ENCODE results near the gene PTBP2. TPM values are rescaled to one million over a fixed set of nuclear protein-coding genes. Genes with fewer than 3 reads are reported as not detected.

The PTBP2 gene
- total and polyA plus RNA-seq, 8 donors: 4.1 to 16.1 (median 8.4) TPM

DNA sequence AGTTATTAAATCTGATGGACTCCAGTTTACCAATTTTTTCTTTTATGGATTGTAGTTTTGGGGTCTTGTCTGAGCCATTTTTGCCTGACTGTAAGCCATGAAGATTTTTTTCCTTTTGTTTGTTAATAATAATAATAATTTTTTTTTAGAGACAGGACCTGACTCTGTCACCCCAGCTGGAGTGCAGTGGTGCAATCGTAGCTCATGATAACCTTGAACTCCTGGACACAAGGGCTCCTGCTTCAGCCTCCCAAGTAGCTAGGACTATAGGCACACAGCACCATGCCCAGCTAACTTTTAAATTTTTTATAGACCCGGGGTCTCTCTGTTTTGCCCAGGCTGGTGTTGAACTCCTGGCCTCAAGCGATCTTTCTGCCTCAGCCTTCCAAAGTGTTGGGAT, 6.3 kb downstream of the PTBP2 start:
- H3K36me3 ChIP-seq: no peaks in the 10 kb centered on the region
- TF ChIP-seq, protein P1, sequence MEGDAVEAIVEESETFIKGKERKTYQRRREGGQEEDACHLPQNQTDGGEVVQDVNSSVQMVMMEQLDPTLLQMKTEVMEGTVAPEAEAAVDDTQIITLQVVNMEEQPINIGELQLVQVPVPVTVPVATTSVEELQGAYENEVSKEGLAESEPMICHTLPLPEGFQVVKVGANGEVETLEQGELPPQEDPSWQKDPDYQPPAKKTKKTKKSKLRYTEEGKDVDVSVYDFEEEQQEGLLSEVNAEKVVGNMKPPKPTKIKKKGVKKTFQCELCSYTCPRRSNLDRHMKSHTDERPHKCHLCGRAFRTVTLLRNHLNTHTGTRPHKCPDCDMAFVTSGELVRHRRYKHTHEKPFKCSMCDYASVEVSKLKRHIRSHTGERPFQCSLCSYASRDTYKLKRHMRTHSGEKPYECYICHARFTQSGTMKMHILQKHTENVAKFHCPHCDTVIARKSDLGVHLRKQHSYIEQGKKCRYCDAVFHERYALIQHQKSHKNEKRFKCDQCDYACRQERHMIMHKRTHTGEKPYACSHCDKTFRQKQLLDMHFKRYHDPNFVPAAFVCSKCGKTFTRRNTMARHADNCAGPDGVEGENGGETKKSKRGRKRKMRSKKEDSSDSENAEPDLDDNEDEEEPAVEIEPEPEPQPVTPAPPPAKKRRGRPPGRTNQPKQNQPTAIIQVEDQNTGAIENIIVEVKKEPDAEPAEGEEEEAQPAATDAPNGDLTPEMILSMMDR (IDR thresholded peaks at IDR 0.05): no peak
- peaks cover 6 to 27% (median 21%) of the 10 kb centered on the region in 3 donors for H3K4me1 ChIP-seq
- FAIRE-seq: no peak
- WGBS, 2 donors: 73 to 77% methylated on average over 3 of the region's 3 CpGs
- no peaks in the 10 kb centered on the region for H3K27me3 ChIP-seq
- no peaks in the 10 kb centered on the region for H3K9me3 ChIP-seq
- no peak for ATAC-seq
- intact Hi-C loops (cut with DNase I): no loop called here
- DNase-seq: no peak
- no peak overlapping the region for H3K4me3 ChIP-seq
- H3K27ac ChIP-seq: no peak overlapping the region

DNA sequence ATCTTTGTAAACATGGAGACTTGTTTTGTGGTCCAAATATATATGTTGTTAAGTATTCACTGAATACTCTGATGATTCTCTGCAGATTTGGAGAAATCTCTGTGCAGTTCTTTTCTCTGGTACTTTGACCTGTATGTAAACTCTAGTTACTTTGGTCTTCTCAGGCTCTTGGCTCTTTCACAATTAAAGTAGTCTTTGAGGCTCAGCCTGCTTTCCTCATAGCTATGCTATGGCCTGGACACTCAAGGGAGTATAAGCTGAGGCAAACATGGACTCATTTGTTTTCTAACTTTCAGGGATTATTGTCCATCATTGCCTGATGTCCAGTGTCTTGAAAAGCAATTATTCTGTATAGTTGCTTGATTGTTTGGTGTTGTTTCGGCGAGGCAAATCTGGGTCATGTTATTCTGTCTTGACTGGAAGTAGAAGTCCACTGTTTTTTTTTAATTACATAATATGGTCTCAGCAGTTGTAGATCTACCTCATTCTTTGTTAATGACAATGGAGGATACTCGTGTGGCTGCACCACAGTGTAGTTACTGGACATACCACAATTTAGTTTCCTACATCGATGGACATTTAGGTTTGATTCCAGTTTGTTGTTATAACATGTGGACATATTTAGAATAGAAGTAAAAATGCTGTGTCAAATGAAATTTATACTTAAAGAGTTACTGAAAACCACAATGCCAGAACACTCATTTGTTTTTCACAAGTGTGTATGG, 9.2 kb downstream of the PTBP2 start:
- FAIRE-seq: no peak
- intact Hi-C loops (cut with DNase I): no loop called here
- H3K9me3 ChIP-seq: no peaks in the 10 kb centered on the region
- no peak for ATAC-seq
- 88% methylated on average over 4 of the region's 4 CpGs for WGBS, 2 donors
- DNase-seq: no peak
- H3K27me3 ChIP-seq: no peaks in the 10 kb centered on the region
- no peak overlapping the region for H3K27ac ChIP-seq
- peaks cover 6 to 18% (median 8%) of the 10 kb centered on the region in 3 donors for H3K4me1 ChIP-seq
- no peak overlapping the region for H3K4me3 ChIP-seq
- TF ChIP-seq, protein P1 (IDR thresholded peaks at IDR 0.05): no peak
- H3K36me3 ChIP-seq: no peaks in the 10 kb centered on the region

DNA sequence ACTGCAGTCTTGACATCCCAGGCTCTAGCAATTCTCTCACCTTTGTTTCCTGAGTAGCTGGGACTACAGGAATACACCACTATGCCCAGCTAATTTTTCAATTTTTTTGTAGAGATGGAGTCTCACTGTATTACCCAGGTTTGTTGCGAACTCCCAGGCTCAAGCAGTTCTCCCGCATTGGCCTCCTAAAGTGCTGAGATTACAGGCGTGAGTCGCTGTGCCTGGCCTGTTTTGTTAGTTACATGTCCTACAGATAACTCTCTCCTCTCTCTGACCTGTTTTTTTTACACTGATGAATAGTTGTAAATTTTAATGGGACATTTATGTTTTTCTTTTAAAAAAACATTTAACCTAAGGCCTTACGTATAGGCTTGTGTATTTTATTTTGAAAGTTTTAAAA, 19.8 kb downstream of the PTBP2 start:
- 95 to 96% methylated on average over 5 of the region's 5 CpGs for WGBS, 2 donors
- peak; percentile 60 for FAIRE-seq
- intact Hi-C loops (cut with DNase I): no loop called here

DNA sequence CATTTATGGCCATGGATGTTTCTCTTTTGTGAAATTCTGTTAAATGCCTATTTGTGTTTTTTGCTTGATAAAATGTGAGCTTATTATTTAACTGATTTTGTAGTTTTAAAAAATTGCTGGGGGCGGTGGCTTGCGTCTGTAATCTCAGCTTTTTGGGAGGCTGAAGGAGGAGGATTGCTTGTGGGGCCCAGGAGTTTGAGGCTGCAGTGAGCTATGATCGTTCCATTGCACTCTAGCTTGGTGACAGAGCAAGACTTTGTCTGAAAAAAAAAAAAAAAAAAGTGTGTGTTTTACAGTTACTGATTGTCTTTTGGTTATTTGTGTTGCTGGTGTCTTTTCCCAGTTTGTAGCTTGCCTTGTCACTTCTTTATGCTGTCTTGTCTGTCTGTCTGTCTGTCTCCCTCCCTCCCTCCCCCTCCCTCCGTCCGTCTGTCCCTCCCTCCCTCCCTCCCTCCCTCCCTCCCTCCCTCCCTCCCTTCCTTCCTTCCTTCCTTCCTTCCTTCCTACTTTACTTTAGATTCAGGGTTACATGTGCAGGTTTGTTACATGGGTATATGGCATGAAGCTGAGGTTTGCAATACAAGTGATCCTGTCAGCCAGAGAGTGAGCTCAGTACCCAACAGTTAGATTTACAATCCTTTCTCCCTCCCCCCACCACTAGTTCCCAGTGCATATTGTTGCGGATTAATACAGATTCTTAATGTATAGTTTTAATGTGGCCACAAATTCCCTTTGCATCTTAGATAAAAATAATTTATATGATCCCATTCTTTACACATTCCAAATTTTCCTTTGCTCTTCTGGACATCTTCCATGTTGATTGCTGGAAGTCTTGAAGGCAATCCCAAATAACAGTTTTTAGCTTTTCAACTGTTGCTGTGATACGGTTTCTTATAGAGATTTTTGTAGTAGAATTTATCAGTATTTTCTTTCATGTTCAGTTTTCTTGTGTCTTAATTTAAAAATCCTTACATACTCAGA, 25.1 kb downstream of the PTBP2 start:
- Histone ChIP-seq H3K27me3 (no peaks in the 10 kb centered on the region), H3K4me3 (no peak overlapping the region), H3K9me3 (no peaks in the 10 kb centered on the region), H3K36me3 (no peaks in the 10 kb centered on the region), H3K27ac (no peak overlapping the region), H3K4me1 (no peaks in the 10 kb centered on the region)
- TF ChIP-seq, protein P1 (IDR thresholded peaks at IDR 0.05): no peak
- intact Hi-C loops (cut with DNase I): no loop called here
- 87 to 95% methylated on average over 5 to 7 of the region's 7 CpGs for WGBS, 2 donors
- FAIRE-seq (no peak), ATAC-seq (no peak), DNase-seq (no peak)

More for the DNA sequence above, 19.8 kb downstream of the PTBP2 start:
- H3K4me3 ChIP-seq: no peak overlapping the region
- TF ChIP-seq, protein P1 (IDR thresholded peaks at IDR 0.05): no peak
- H3K27ac ChIP-seq: no peak overlapping the region
- no peak for ATAC-seq
- no peaks in the 10 kb centered on the region for H3K27me3 ChIP-seq
- H3K36me3 ChIP-seq: no peaks in the 10 kb centered on the region
- H3K9me3 ChIP-seq: no peaks in the 10 kb centered on the region
- DNase-seq: no peak
- H3K4me1 ChIP-seq: no peaks in the 10 kb centered on the region

All from pancreas (tissue), 10 donors.